Kidney epithelial cell (primary cell): ENCODE measurements around the gene ST6GALNAC3. TPM values are rescaled to one million over a fixed set of nuclear protein-coding genes. Genes with fewer than 3 reads are reported as not detected.

Source experiments
- DNase-seq: peaks from one replicate; pipeline ENCODE4 v3.0.0-alpha.2; 2010; ENCODE audit warnings: low read depth
- H3K27me3 ChIP-seq: 2 replicates; pipeline ENCODE4 v1.6.0; 2011; ENCODE audit warnings: low read length; ENCODE audit not compliant: control insufficient read depth, insufficient read depth
- H3K36me3 ChIP-seq: 2 replicates; pipeline ENCODE4 v1.5.1; 2011; ENCODE audit warnings: low read length; ENCODE audit not compliant: control insufficient read depth, insufficient read depth
- H3K4me3 ChIP-seq: 2 replicates; pipeline ENCODE4 v1.5.1; 2011; ENCODE audit warnings: low read depth, mild to moderate bottlenecking, control low read depth, low read length
- CTCF ChIP-seq: IDR thresholded peaks from 2 replicates; pipeline ENCODE4 v1.5.1; 2011; ENCODE audit warnings: mild to moderate bottlenecking, moderate library complexity, low read length, control low read depth, inconsistent platforms; ENCODE audit not compliant: insufficient read depth, poor library complexity, severe bottlenecking
- total RNA-seq: library from RNA; depleted of rRNA; stranded (reverse); fragments of >200 nt; gene quantifications from 2 replicates; pipeline ENCODE4 v1.2.3, GENCODE V29; 2015

ST6GALNAC3 gene
- total RNA-seq, 1 donor from 2014 or later: 4.1 TPM

GRCh38 chr1:76068542-76068941 lies 6.0 kb upstream of the ST6GALNAC3 start:
- TF ChIP-seq CTCF: no peak

GRCh38 chr1:76068953-76069561 lies 5.5 kb upstream of the ST6GALNAC3 start:
- Histone ChIP-seq H3K36me3 (no peaks in the 10 kb centered on the region), H3K4me3 (no peak overlapping the region), H3K27me3 (no peaks in the 10 kb centered on the region)
- no peak for DNase-seq
- TF ChIP-seq CTCF: no peak

More at GRCh38 chr1:76068542-76068941, 6.0 kb upstream of the ST6GALNAC3 start:
- Histone ChIP-seq H3K4me3 (no peak overlapping the region), H3K36me3 (no peaks in the 10 kb centered on the region), H3K27me3 (no peaks in the 10 kb centered on the region)
- DNase-seq: no peak

GRCh38 chr1:76070538-76070937 lies 4.0 kb upstream of the ST6GALNAC3 start:
- Histone ChIP-seq H3K4me3 (no peak overlapping the region), H3K27me3 (no peaks in the 10 kb centered on the region), H3K36me3 (no peaks in the 10 kb centered on the region)
- no peak for TF ChIP-seq CTCF
- DNase-seq: no peak

GRCh38 chr1:76073481-76073880 lies 1.1 kb upstream of the ST6GALNAC3 start:
- TF ChIP-seq CTCF: no peak
- DNase-seq: peak; percentile 84
- Histone ChIP-seq H3K36me3 (no peaks in the 10 kb centered on the region), H3K27me3 (no peaks in the 10 kb centered on the region), H3K4me3 (no peak overlapping the region)

- peak overlapping the region; percentile 62 for H3K4me3 ChIP-seq
- H3K36me3 ChIP-seq: no peaks in the 10 kb centered on the region
- no peaks in the 10 kb centered on the region for H3K27me3 ChIP-seq
- DNase-seq: no peak
- no peak for TF ChIP-seq CTCF
These were observed 593 bp downstream of the ST6GALNAC3 start for GRCh38 chr1:76075188-76075489.

- no peaks in the 10 kb centered on the region for H3K36me3 ChIP-seq
- no peak overlapping the region for H3K4me3 ChIP-seq
- TF ChIP-seq CTCF: no peak
- H3K27me3 ChIP-seq: no peaks in the 10 kb centered on the region
- DNase-seq: no peak
These were observed 1.3 kb downstream of the ST6GALNAC3 start for GRCh38 chr1:76075877-76076276.
